ENCODE data around the gene FAM117B.
"Not testable (repeated sequence)": the region's sequence is repeated elsewhere in the genome, so short reads cannot be mapped to it uniquely, and the experiment has no call there.

The FAM117B gene

GRCh38 chr2:202758604-202759003, 123.8 kb downstream of the FAM117B start:
- no peak for DNase-seq (ENCODE audit: low read depth)

GRCh38 chr2:202760848-202761247, 126.1 kb downstream of the FAM117B start:
- DNase-seq (ENCODE audit: low read depth): no peak

DNA sequence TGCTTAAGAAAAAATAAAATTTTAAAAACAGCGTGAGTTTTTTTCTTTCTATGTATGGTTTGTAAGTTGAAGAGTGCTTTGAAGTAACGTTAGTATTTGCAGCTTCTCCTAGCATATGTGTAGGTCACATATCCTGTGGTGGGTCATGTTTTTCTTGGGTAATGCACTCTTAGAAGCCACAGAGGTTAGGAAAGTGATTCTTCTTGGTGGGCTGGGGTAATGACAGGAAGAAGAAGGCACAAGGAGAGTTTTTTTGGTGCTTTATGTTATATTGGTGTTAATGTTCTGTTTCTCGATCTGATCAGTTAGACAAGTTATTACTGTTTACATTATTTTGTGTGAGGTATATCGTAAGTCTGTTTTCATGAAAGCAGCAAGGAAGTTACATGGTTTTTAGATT, 127.8 kb downstream of the FAM117B start:
- no peak for DNase-seq (ENCODE audit: low read depth)

DNA sequence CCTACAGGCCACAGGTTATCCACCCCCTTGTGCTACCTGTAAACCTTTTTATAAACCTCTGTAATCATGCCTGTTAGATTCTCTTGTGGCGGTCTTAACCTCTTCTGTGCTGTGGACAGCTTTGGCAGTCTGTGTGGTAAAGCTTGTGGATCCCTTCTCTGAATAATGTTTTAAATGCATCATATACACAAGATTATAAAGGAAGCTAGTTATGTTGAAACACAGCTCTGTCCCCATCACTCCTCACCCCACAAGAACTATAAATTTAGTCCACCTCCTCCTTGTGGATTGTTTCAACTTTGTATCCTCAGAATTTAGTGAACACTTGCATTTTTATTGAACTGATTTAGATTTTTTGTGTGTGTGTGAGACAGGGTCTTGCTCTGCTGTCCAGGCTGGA, 129.1 kb downstream of the FAM117B start:
- DNase-seq (ENCODE audit: low read depth): no peak

- DNase-seq (ENCODE audit: low read depth): no peak
Measured at GRCh38 chr2:202764991-202765390, 130.2 kb downstream of the FAM117B start.

GRCh38 chr2:202765436-202765835, 130.7 kb downstream of the FAM117B start:
- DNase-seq (ENCODE audit: low read depth): no peak

- DNase-seq (ENCODE audit: low read depth): no peak
Measured at GRCh38 chr2:202768273-202768672, 133.5 kb downstream of the FAM117B start.

- no peak for DNase-seq (ENCODE audit: low read depth)
Measured at GRCh38 chr2:202769201-202769600, 134.4 kb downstream of the FAM117B start.

DNA sequence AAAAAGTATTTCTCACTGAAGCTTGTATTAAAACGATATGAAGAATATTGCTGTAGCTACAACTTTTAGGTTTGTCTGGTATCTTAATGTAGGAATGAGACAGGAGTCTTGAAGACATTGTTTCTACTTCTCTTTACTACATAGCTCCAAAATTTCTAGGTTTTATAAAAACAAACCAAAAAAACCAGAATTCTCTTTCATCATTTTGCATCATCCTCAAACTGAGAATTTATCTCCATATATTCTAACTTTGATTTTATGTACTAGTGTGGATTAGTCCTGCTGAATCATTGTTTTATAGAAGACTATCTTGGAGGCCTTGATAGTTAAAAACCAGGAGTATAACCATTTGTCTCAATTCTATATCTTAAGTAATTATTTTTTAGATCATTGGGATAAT, 136.6 kb downstream of the FAM117B start:
- DNase-seq (ENCODE audit: low read depth): no peak

DNA sequence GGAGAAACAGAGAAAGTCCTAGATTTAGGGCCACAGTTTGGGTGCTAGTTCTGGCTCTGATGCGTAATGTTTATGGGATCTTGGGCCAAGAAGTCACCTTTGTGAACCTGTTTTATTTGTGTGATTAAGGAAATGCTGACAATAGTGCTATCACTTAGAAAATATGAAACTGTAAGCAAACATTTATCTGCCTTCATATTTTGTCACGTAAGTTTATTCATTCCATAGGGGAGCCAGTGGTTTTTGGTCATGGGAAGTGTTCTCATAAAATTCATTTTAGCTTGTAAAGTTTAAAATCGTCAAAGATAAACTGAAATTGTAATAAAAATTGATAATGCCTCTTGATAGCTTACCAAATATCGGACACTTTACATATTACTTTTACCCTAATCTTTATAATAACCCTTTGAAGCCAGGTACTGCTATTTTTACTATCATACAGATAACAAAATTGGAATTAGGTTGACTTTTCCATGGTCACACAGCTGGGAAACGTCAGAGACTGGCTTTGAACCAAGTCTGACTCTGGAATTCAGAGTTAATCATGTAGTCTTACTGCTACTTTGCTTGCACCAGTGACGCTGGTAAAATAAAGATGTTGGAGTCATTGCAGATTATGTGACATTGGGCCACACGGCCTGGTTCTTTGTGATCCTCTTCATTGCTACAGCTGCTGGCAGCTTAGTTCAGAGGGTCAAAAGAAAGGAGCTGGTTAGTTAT, 137.1 kb downstream of the FAM117B start:
- no peak for DNase-seq (ENCODE audit: low read depth)

DNA sequence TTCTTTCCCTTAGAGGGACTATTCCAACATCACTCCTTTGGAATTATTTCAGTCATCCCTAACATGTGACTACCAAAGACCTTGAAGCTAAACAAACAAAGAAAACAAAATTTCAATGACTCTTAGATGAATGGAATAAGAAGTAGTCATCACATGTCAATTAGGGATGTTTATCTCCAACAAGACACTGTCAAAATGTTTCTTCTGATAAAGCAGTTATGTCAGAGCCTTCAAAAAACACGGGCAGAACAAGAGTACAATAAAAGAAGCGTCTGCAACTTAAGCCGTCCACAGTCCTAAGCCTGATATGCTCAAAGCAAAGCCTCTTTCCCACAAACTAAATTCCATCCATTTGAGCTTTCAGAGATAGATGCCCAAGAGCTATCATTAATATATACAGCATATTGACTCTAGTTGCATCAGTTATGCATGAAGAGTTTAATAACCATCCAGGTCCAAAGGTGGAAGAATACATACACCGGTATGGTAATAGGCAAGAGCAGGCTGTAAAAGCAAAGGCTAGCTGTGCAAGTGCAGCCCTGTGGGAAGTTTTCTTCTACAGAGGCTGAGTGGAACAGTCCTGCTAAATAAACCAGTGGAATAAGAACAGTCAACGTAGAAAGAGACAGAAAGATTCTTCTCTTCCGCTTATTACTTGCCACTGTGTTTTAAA, 138.7 kb downstream of the FAM117B start:
- no peak for DNase-seq (ENCODE audit: low read depth)

- no peak for DNase-seq (ENCODE audit: low read depth)
Measured at GRCh38 chr2:202774104-202774503, 139.3 kb downstream of the FAM117B start.

- DNase-seq (ENCODE audit: low read depth): no peak
Measured at GRCh38 chr2:202778217-202778616, 143.4 kb downstream of the FAM117B start.

DNA sequence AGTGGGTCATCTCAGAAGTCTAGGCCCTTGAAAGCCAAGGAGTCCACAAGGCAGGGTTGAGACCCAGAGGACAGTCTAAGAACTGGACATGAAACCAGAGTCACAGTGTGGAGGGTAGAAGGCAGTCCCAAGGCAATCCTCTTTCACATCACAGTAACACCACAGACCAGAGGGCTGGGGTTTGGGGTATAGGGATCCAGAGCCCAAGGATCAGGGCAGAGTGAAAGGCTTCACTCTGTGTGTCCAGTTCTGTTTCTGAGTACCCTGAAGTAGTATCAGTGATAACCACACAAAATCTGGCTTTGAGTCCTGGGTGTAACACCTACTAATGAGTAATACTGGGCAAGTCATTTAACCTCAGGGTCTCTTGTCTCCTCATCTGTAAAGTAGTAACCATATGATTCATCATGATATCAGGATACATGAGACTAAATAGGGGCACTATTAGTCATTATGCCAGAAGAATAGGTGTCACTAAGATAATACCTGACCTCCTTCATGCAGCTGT, 145.8 kb downstream of the FAM117B start:
- peak; percentile 75 for DNase-seq (ENCODE audit: low read depth)

GRCh38 chr2:202782940-202783558, 148.3 kb downstream of the FAM117B start:
- no peak for DNase-seq (ENCODE audit: low read depth)

DNA sequence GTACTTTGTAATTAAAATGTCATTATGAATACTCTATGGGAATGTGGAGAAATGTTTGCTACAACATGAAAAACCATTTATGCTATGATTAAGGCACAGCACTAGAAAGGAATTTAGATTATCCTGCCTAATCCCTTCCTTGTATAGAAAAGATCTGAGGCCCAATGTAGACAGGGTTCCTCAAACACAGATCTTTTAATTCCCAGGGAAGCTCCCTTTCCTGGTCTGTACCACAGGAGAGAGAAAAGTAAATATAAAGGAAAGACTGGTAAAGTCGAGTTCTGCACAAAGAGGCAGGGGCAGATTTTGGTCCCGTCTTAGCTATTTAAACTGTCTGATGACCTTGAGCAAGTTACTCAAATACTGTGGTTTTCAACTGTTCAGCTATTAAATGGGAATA, 152.1 kb downstream of the FAM117B start:
- DNase-seq (ENCODE audit: low read depth): no peak

- DNase-seq (ENCODE audit: low read depth): no peak
Measured at GRCh38 chr2:202790676-202791075, 155.9 kb downstream of the FAM117B start.

DNA sequence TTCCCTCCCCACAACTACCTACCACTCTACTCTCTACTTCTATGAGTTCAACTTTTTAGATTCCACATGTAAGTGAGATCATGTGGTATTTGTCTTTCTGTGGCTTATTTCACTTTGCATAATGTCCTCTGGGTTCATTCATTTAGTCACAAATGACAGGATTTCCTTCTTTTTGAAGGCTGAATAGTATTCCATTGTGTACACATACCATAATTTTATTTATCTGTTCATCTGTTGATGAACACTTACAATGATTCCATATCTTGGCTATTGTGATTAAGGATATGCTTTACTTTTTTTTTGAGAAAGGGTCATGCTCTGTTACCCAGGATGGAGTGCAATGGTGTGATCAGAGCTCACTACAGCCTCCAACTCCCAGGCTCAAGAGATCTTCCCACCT, 163.2 kb downstream of the FAM117B start:
- DNase-seq (ENCODE audit: low read depth): no peak

DNA sequence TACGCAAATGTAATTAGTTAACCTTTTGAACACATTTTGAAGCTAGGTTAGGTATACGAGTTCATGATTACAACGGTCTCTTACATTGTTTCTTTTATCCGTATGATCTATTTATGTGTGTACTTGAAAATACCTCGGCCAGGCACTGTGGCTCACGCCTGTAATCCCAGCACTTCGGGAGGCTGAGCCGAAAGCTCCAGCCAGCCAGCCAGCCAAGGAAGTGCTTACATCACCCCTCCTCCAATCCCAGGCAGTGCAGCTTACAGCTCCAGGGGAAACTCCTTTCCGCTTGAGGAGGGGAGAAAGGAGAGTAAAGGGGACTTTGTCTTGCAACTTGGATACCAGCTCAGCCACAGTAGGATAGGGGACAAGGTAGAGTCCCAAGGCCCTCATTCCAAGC, 171.1 kb downstream of the FAM117B start:
- not testable (repeated sequence) for DNase-seq (ENCODE audit: low read depth)

DNA sequence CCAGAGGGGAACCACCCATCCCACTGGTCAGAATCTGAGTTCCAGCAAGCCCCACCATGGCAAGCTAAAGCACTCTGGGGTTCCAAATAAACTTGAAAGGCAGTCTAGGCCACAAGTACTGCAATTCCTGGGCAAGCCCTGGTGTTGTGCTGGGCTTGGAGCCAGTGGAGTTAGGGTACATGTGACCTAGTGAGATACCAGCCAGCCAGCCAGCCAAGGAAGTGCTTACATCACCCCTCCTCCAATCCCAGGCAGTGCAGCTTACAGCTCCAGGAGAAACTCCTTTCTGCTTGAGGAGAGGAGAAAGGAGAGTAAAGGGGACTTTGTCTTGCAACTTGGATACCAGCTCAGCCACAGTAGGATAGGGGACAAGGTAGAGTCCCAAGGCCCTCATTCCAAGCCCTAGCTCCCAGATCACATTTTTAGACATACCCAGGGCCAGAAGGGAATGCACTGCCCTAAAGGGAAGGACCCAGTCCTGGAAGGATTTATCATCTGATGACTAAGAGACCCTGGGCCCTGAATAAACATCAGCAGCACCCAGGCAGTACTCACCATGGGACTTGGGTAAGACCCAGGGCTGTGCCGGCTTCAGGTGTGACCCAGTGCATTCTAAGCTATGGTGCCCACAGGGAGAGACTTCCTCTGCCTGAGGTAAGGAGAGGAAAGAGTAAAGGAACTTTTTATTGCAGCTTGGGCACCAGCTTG, 172.8 kb downstream of the FAM117B start:
- not testable (repeated sequence) for DNase-seq (ENCODE audit: low read depth)

DNA sequence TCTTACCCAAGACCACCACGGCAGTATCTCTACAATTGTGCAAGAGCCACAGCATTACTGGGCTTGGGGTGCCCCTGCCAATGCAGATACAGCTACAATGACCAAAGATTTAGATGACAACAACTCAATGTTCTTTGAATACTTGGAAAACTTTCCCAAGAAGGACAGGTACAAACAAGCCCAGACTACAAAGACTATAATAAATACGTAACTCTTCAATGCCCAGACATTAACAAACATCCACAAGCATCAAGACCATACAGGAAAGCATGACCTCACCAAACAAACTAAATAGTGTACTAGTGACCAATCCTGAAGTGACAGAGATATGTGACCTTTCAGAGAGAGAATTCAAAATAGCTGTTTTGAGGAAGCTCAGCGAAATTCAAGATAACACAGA, 174.0 kb downstream of the FAM117B start:
- no peak for DNase-seq (ENCODE audit: low read depth)

DNA sequence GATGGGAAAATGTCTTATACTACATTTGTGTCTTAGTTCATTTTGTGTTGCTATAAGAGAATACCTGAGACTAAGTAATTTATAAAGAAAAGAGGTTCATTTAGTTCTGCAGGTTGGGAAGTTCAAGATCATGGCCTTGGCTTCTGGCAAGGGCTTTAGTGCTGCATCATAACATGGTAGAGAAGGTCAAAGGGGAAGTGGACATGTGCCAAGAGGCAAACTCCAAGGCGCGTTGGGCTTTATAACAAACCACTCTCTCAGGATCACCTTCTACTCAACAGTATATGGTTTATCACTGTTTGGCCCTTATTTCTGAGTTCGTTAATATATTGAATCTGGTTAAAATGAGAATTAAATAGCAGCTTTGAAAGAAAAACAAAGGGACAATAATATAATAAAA, 178.6 kb downstream of the FAM117B start:
- no peak for DNase-seq (ENCODE audit: low read depth)

DNA sequence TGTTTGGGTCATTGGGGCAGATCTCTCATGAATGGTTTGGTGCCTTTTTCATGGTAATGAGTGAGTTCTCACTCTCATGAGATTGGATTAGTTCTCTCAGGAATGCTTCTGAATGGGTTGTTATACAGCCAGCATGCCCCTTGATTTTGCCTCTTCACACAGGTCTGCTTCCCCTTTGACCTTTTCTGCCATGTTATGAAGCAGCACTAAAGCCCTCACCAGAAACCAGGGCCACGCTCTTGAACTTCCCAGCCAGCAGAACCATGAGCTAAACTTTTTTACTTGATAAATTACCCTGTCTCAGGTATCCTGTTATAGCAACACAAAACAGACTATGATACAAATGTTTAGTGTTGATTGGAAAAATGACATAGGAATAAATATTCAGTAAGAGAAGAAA, 179.5 kb downstream of the FAM117B start:
- no peak for DNase-seq (ENCODE audit: low read depth)

Measured in HS-5 (cell line).